UCSD-AML1 (cell line): ENCODE measurements around the gene HMG20A.

ENCODE experiments used
- DNase-seq: peaks from one replicate; lab custom pipeline; 2025; ENCODE audit not compliant: unreplicated experiment; lab: John Stamatoyannopoulos, UW

The HMG20A gene

GRCh38 chr15:77497110-77497737, 76.5 kb downstream of the HMG20A start:
- no peak for DNase-seq

DNA sequence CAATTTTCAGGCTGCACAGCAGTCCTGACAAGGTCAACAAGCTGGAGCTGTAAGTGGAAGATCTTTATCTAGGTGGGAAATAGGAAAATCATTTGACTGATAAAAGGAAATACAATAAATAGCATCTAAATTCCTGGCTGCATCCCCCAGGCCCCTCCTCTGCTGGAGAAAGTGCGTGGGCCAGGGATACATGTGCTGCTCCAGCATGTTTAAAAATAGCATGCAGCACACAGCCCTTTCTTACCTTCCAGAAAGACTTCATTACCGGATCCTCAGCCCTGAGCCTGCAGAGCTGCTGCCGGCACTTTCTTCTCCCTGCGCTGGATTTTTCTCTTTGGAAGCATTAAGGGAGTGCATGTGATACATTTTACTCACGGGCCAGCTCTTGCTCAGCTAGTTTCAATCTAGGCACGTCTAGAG, 77.3 kb downstream of the HMG20A start:
- DNase-seq = no peak

- DNase-seq = no peak
Measured at GRCh38 chr15:77499087-77499760, 78.5 kb downstream of the HMG20A start.

DNA sequence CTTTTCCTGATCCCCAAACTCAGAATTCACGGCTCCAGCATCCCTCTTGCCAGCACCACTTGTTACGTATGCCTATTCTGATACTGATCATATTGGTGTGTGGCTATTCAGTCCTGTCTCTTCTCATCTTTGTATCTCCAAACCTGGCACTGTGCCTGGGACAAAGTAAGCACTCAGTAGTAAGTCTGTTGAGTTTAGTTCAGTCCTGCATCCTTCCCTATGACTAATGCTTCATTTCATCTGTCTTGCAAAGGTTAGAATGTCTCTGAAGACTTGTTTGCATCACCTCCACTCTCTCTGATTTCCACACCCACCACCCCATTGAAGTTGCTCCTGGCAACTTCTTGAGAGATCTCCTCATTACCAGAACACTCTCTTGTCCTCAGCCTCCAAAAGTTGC, 80.3 kb downstream of the HMG20A start:
- no peak for DNase-seq

DNA sequence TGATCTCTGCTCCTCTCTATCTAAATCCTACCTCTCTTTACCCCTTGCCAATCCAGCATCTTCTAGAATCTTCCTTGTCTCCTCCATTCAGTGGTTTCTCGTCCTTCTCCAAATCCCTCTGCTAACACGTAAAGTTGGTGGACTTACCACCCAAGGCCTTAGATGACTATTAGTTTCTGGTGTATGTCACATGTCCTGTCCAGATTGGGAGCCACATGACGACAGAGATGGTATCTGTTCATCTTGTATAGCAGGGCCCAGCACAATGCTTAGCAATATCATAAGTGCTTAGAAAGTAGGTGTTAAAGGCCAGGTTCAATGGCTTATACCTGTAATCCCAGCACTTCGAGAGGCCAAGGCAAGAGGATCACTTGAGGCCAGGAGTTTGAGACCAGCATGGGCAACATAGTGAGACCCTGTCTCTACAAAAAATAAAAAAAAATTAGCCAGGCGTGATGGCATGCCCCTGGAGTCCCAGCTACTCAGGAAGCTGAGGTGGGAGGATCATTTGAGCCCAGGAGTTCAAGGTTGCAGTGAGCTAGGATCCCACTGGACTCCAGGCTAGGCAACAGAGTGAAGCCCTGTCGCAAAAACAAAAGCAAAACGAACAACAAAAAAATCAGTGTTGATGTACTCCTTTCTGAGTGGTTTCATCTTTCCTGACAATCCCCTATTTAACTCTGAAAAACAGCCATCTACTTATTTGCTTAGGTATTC, 81.8 kb downstream of the HMG20A start:
- DNase-seq = no peak

DNA sequence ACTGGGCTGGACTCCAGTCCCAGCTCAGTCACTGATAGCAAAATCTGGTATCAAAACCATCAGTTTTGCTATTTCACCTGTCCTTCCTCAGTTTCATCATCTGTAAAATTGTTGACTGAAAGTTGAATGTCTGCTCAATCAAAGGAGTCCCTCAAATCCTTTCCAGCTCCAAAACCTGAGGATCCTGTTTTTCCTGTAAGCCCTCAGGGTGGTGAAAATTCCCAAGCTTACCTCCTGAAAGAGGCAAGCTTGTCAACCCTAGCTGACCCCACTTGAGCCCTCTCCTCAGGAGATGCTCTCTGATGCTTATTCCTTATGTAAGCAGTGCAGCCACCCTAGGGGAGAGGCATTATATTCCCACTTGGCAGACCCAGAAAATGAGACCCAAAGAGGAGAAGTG, 82.6 kb downstream of the HMG20A start:
- no peak for DNase-seq

DNA sequence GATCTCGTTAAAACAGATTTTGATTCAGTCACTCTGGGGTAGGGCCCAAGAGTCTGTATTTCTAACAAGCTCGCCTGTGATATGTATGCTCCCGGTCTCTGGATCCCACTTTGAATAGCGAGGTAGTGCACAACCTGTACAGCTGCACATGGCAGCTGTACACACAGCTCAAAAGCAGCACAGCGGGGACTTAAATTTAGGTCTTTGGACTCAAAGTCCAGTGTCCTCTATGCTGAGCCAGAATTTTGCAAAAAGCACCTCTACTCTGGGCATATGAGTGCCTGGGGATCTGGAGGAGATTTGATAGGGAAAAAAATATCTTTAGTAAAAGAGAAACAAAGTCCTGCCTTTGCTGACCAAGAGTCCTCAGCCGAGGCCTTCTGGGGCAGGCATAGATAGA, 83.1 kb downstream of the HMG20A start:
- no peak for DNase-seq

DNA sequence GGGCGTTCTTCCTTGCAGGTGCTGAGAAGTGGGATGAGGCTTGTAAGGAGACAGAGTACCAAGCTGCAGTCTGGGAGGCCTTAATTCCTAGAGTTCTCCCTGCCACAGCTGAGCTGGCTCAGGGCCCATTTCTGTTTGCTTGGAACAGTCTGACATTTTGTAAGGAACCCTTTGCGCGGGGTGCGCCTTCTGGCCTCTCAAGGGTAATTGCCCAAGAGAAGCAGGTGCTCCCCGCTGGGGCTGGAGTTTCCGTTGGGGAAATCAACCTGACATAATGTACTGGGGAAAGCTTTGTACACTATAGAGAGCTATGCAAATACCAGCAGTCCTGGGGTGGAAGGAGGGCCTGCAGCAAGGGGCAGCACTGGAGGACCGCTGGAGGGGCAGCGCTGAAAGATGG, 83.6 kb downstream of the HMG20A start:
- no peak for DNase-seq

- no peak for DNase-seq
Measured at GRCh38 chr15:77504871-77505270, 84.2 kb downstream of the HMG20A start.

- no peak for DNase-seq
Measured at GRCh38 chr15:77505556-77505955, 84.9 kb downstream of the HMG20A start.

DNA sequence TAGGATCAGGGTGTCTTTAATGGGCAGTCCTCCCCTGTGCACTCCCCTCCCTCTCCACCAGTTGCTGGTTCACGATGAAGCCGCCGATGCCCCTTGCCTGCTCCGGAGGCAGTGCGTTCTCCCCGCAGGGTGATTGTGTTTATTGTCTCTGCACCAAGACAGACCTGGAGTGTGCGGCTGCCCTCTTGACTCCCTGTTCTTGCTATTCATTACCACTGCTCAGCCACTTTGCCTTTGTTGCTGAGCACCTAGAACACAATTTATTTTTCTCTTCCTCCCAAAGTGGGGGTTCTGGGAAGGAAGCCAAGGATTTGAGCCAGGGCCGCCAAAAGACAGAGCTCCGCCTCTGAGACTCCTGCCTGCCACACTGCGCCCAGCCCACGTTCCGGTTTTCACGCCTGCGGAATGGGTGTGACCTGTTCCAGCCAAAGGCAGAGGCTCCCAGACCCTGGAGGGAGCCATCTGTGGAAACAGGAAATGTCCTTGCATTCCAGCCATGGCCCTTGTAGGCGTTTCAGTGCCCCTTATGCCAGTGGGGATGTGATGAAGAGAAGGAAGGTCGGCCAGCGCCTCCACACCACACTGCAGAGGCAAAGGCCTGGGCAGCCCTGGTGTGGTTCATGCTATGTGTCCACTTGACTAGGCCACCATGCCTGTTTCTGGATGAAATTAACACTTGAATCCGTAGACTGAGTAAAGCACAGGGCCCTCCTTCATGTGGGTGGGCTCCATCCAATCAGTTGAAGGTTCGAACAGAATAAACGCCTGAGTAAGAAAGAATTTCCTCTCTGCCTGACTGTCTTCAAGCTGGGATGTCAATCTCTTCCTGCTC, 85.8 kb downstream of the HMG20A start:
- DNase-seq = no peak

DNA sequence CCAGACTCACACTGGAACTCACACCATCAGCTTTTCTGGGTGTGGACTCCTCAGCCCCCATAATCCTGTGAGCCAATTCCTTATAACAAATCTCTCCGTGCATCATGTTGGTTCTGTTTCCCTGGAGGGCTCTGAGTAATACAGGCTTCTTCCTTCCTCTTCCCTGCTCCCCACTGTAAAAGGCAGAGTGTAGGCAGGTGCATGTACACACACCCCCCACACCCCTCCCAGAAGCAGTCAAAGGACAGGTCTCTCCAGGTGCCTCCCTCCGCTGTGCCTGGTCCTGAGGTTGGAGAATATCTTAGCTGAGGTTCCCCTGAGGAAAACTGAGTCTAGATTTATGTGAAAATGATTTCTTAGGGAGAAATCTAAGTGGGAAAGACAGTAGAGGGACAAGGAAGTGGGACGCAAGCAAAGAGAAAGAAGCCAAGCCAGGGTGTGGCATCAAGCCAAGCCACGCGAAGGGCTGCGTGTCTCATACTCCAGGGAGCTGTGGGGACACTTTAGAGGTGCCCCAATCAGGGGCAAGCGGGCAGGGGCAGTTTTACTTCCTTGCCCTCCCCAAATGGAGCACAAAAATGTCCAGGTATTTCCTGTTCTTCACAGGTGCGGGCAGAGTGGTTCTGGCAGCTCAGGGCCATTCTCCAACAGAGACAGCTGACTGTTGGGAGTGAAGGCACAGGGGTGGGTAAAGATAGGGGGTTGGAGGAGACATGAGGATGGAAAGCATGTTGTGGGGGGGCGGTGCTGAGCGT, 86.6 kb downstream of the HMG20A start:
- no peak for DNase-seq

DNA sequence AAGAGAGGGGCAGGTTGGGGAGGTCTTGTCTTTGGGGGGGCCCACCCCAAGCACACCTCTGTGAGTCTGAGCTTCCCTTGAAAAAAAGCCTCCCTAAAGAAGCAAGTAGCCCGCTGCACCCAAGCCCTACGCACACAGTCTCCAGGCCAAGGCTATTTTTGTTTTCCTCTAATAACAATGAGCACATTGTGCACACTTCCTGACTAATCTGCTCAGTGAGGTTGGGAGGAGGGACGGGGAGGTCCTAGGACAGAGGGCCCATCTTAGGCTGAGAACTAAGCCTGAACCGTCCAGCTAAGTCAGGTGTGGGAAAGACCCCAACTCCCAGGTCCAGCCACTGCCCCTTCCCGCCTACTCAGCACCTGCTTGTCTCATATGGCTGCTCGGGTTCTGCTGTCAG, 87.2 kb downstream of the HMG20A start:
- no peak for DNase-seq

DNA sequence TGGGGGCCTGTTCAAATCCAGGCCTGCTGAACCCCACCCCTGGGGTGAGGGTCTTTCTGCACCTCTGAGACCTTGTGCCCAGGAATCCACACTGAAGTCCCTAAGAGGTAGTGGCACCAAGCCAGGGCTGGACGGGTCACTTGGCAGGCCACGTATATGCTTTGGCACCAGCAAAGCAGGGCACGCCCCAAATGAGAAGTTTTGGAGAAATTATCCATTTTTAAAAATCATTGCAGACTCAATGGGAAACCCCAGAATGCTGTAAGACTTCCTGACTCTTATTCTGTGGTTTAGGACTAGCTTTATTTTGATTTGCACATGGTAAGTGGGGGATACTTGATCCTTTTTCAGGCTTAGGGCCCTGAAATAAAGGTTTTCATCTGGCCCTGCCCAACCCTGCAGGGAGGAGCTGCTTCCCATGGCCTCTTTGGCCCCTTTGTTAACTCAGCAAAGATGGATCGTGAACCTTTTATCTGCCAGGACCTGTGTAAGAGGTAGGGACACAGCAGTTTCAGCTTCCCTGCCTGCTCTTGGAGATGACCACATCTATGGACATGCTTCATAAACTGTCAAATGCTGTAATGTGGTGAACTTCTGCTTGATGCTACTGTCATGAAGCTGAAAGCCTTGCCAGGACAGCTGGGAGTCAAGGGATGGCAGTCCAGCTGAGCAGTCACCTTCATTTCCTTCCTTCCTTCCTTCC, 88.0 kb downstream of the HMG20A start:
- DNase-seq = no peak

GRCh38 chr15:77510066-77511057, 89.7 kb downstream of the HMG20A start:
- DNase-seq = no peak

GRCh38 chr15:77511869-77512268, 91.2 kb downstream of the HMG20A start:
- DNase-seq = no peak

GRCh38 chr15:77513226-77513625, 92.5 kb downstream of the HMG20A start:
- DNase-seq = no peak

- no peak for DNase-seq
Measured at GRCh38 chr15:77514641-77515402, 94.1 kb downstream of the HMG20A start.
